Neural crest cell (in vitro differentiated cells): Measurements from ENCODE around the gene LSM14B. TPM values are rescaled to one million over a fixed set of nuclear protein-coding genes. Genes with fewer than 3 reads are reported as not detected.

Source experiments
- DNase-seq: peaks from one replicate; pipeline ENCODE4 v3.0.0; 2021; ENCODE audit warnings: low read depth, mixed read lengths, low spot score
- H3K27ac Mint-ChIP-seq: one replicate; pipeline ENCODE4 v1.8.0; 2021; ENCODE audit warnings: mild to moderate bottlenecking, mixed read lengths; ENCODE audit not compliant: unreplicated experiment
- H3K27me3 Mint-ChIP-seq: 2 replicates; pipeline ENCODE4 v1.8.0; 2021; ENCODE audit warnings: low read depth, mild to moderate bottlenecking, mixed read lengths
- H3K36me3 Mint-ChIP-seq: 2 replicates; pipeline ENCODE4 v1.8.0; 2021; ENCODE audit warnings: low read depth, mild to moderate bottlenecking, mixed read lengths
- H3K4me1 Mint-ChIP-seq: 2 replicates; pipeline ENCODE4 v1.8.0; 2021; ENCODE audit warnings: mixed read lengths
- H3K4me3 Mint-ChIP-seq: one replicate; pipeline ENCODE4 v1.8.0; 2021; ENCODE audit warnings: mild to moderate bottlenecking, mixed read lengths
- H3K9me3 Mint-ChIP-seq: 2 replicates; pipeline ENCODE4 v1.8.0; 2021; ENCODE audit warnings: mixed read lengths
- total RNA-seq: library from RNA; stranded (reverse); gene quantifications from 2 replicates; pipeline ENCODE4 v1.2.1, GENCODE V29; 2021
- TF ChIP-seq, protein P1 (sequence below): fragments of 200-600 bp; sonication (generic); conservative IDR thresholded peaks from 2 replicates; pipeline ENCODE4 v1.5.0; 2021; ENCODE audit warnings: antibody characterized with exemption, mild to moderate bottlenecking

LSM14B gene
- total RNA-seq, 1 donor from 2014 or later, result 97.1 TPM

DNA sequence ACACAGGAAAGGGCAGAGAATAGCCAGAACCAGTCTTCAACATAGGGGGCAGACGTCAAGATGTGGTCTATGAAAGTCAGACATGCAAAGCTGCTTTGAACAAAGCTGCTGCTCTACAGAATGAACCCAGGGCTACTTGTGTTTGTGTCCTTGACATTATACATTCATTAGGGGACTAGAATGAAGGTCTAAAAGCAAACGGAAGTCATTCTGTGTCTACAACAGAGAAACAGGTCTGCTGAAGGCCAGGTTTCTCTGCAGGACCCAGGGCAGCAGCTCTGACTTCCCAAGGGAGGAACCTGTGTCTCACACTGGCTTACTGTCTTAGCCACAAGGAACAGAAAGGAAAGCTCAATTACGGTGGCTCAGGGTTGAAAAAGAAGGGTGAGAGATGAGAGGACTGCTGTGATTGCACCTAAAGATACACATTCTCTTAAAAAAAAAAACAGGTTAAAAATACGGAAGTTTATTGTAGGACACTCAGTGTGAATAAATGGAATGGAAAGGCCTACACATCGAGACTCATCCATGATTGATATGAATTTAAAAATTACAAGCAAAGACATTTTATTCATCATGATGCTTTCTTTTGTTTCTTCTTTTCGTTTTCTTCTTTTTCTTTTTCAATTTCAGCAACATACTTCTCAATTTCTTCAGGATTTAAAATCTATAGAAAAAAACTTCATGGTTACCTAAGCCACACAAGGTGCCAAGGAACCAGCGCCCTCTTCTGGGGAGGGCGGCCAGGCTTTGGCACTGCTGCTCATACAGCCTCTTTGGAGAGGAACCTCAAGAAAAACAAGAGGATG, 14.2 kb downstream of the LSM14B start:
- no peak overlapping the region for H3K27ac Mint-ChIP-seq
- TF ChIP-seq, protein P1, sequence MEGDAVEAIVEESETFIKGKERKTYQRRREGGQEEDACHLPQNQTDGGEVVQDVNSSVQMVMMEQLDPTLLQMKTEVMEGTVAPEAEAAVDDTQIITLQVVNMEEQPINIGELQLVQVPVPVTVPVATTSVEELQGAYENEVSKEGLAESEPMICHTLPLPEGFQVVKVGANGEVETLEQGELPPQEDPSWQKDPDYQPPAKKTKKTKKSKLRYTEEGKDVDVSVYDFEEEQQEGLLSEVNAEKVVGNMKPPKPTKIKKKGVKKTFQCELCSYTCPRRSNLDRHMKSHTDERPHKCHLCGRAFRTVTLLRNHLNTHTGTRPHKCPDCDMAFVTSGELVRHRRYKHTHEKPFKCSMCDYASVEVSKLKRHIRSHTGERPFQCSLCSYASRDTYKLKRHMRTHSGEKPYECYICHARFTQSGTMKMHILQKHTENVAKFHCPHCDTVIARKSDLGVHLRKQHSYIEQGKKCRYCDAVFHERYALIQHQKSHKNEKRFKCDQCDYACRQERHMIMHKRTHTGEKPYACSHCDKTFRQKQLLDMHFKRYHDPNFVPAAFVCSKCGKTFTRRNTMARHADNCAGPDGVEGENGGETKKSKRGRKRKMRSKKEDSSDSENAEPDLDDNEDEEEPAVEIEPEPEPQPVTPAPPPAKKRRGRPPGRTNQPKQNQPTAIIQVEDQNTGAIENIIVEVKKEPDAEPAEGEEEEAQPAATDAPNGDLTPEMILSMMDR, result peak; percentile 81
- H3K4me3 Mint-ChIP-seq, result peak overlapping the region; percentile 67
- DNase-seq, result peak; percentile 45
- H3K9me3 Mint-ChIP-seq, result no peaks in the 10 kb centered on the region
- no peaks in the 10 kb centered on the region for H3K27me3 Mint-ChIP-seq
- peaks cover 13% of the 10 kb centered on the region for H3K4me1 Mint-ChIP-seq
- peaks cover 25% of the 10 kb centered on the region for H3K36me3 Mint-ChIP-seq

DNA sequence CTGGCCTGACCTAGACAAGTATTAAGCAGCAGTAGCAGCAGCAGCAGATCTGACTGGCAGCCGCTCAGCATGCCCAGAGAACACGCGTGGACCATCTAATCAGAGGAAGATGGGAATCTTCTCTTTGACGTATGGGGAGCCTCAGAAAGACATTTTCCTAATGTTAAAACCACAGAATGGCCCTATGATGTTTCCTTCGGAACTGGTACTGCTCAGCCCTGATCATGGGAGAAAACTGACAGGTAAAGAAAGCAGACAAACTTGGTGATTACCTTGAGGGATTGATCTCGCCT, 14.8 kb downstream of the LSM14B start:
- Mint-ChIP-seq H3K4me1 (peaks cover 19% of the 10 kb centered on the region), H3K27me3 (peaks cover 4% of the 10 kb centered on the region), H3K36me3 (peaks cover 29% of the 10 kb centered on the region), H3K9me3 (no peaks in the 10 kb centered on the region), H3K27ac (no peak overlapping the region), H3K4me3 (peak overlapping the region; percentile 48)
- TF ChIP-seq, protein P1, result peak; percentile 8
- DNase-seq, result no peak

DNA sequence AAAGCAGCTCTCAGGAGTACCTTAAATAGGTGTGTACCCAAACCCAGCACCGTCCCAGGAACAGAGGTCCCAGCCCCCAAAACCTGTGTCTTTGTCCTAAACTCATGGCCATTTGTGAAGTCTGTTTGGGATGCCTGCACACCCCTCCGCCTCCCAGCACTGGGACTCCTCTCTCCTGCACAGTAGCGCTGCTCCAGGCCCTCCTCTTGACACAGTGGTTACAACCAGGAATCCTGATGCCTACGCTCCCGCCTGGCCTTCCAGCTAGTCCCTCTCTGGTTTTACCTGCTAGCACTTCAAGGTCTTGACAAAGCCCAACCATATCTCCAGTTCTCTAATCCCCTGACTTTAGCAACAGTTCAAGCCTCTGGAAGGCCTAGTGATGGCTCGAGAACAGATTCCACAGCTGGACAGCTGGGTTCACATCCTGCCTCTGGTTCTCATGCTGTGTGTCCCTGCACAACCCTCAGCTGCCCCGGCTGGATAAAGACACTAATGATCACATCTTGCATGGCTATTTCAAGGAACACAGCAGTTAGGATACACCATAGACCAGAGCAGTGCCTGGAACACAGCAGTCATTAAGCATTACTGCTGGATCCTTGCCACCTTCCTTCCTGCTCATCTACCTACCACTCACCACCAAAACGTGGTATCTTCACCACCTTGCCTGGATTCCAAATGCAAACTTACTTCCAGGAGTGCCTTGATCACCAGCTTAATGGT, 15.4 kb downstream of the LSM14B start:
- Mint-ChIP-seq H3K9me3 (no peaks in the 10 kb centered on the region), H3K27ac (peak overlapping the region; percentile 64), H3K27me3 (peaks cover 5% of the 10 kb centered on the region), H3K4me3 (peak overlapping the region; percentile 82), H3K36me3 (peaks cover 29% of the 10 kb centered on the region), H3K4me1 (peaks cover 22% of the 10 kb centered on the region)
- TF ChIP-seq, protein P1, result no peak
- DNase-seq, result no peak

DNA sequence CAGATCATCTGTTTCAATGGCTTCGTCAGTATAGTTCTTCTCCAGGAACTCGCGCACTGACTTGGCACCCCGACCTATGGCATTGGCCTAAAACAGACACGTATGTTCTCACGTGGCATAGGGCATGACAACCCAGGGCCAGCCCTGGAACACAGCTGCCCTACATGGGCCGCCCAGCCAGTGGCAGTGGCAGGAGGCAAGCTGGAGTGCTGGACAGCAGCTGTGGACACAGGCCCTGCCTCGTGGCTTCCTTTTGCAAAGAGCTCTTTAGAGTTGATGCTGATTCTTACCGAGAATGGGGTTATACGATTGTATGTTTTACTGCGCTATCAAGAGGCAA, 15.9 kb downstream of the LSM14B start:
- peaks cover 22% of the 10 kb centered on the region for H3K4me1 Mint-ChIP-seq
- peaks cover 29% of the 10 kb centered on the region for H3K36me3 Mint-ChIP-seq
- DNase-seq, result no peak
- H3K27me3 Mint-ChIP-seq, result peaks cover 5% of the 10 kb centered on the region
- peak overlapping the region; percentile 64 for H3K27ac Mint-ChIP-seq
- no peaks in the 10 kb centered on the region for H3K9me3 Mint-ChIP-seq
- H3K4me3 Mint-ChIP-seq, result peak overlapping the region; percentile 82
- TF ChIP-seq, protein P1, result no peak

DNA sequence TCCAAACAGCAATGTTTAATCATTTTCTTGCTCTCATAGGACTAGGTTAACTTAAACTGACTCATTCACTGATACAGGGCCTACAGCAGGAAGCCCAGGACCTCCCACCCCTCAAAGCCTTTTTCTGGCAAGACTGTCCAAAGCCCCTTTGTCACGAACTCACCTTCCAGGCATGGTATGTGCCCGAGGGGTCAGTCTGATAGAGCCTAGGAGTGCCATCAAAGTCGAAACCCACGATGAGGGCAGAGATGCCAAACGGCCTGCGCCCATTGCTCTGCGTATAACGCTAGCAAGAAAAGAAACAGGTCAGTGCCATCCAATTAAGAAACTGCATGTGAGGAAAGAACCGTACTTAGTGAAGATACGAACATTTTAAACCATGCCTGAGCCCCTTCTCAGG, 16.6 kb downstream of the LSM14B start:
- H3K4me3 Mint-ChIP-seq, result peak overlapping the region; percentile 51
- peaks cover 5% of the 10 kb centered on the region for H3K27me3 Mint-ChIP-seq
- TF ChIP-seq, protein P1, result no peak
- H3K9me3 Mint-ChIP-seq, result no peaks in the 10 kb centered on the region
- no peak overlapping the region for H3K27ac Mint-ChIP-seq
- DNase-seq, result no peak
- peaks cover 22% of the 10 kb centered on the region for H3K4me1 Mint-ChIP-seq
- peaks cover 29% of the 10 kb centered on the region for H3K36me3 Mint-ChIP-seq
